GM04504 (cell line): Measurements from ENCODE around the gene ZNF175.

Source experiments
- DNase-seq: peaks from one replicate; pipeline ENCODE4 v3.0.0-alpha.2; 2012; ENCODE audit warnings: low read depth

The ZNF175 gene

GRCh38 chr19:51632126-51632525 is 61.0 kb downstream of the ZNF175 start:
- no peak for DNase-seq

GRCh38 chr19:51637362-51637978 is 66.4 kb downstream of the ZNF175 start:
- no peak for DNase-seq

- no peak for DNase-seq
These were observed 68.8 kb downstream of the ZNF175 start for GRCh38 chr19:51639916-51640315.

GRCh38 chr19:51640386-51640785 is 69.3 kb downstream of the ZNF175 start:
- no peak for DNase-seq

- DNase-seq: no peak
These were observed 70.6 kb downstream of the ZNF175 start for GRCh38 chr19:51641648-51642047.
